ENCODE results near the gene FPR2. TPM values are rescaled to one million over a fixed set of nuclear protein-coding genes. Genes with fewer than 3 reads are reported as not detected.

FPR2 gene
- total and polyA plus RNA-seq, 4 donors, result 0.18 to 3.9 (median 2.6) TPM

DNA sequence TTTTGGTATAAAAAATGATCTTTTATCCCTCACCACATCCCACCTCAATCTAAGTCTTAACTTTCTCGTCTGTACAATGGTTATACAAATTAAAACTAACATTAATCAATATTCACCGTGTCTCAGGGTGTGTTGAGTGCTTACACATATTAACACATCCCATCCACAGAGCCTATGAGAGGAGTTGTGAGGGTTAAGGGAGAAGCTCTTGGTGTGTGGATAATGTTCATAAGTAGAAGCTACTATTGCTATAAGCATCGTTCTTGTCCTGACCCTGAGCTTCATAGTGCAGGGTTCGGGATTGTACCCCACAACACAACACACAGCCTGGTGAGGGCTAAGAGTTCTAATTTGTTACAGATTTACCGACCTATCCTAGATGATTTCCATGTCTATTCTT, 36.5 kb downstream of the FPR2 start:
- H3K27me3 ChIP-seq (ENCODE audit: control insufficient read depth in 1 of 2, insufficient read depth in 2 of 2, low read length in 1 of 2), result no peaks in the 10 kb centered on the region
- intact Hi-C loops (cut with DNase I), result no loop called here
- H3K36me3 ChIP-seq (ENCODE audit: control insufficient read depth in 1 of 2, insufficient read depth in 2 of 2, low read length in 1 of 2), result no peaks in the 10 kb centered on the region
- no peak overlapping the region for H3K27ac ChIP-seq (ENCODE audit: low read depth in 1 of 2, low read length in 2 of 2)
- H3K9me3 ChIP-seq (ENCODE audit: control insufficient read depth, low read length), result peaks cover 2% of the 10 kb centered on the region
- H3K4me3 ChIP-seq (ENCODE audit: low read length in 2 of 2), result no peak overlapping the region
- DNase-seq (no peak), ATAC-seq (ENCODE audit: low FRiP score) (no peak)
- no peaks in the 10 kb centered on the region for H3K4me1 ChIP-seq (ENCODE audit: control insufficient read depth in 1 of 2, insufficient read depth in 2 of 2, low read length in 2 of 2)
- WGBS, 2 donors, result 75 to 80% methylated on average over 5 of the region's 5 CpGs

DNA sequence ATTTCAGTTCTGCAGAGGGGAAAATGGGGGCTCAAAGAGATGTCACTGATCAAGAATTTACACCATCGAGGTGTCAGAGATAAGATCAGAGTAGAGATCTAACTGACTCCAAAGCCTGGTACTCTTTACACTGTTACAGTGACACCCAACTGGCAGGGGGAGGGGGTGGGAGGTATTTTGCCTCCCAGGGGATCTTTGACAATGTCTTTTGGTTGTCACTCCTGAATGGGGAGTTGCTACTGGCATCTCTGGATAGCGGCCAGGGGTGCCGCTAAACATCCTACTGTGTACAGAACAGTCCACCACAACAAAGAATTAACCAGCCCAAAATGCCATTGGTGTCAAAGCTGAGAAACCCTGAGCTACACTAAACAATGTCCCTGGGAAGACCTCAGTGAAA, 37.1 kb downstream of the FPR2 start:
- intact Hi-C loops (cut with DNase I), result no loop called here
- Histone ChIP-seq H3K27me3 (ENCODE audit: control insufficient read depth in 1 of 2, insufficient read depth in 2 of 2, low read length in 1 of 2) (no peaks in the 10 kb centered on the region), H3K4me1 (ENCODE audit: control insufficient read depth in 1 of 2, insufficient read depth in 2 of 2, low read length in 2 of 2) (no peaks in the 10 kb centered on the region), H3K27ac (ENCODE audit: low read depth in 1 of 2, low read length in 2 of 2) (no peak overlapping the region), H3K36me3 (ENCODE audit: control insufficient read depth in 1 of 2, insufficient read depth in 2 of 2, low read length in 1 of 2) (no peaks in the 10 kb centered on the region), H3K9me3 (ENCODE audit: control insufficient read depth, low read length) (no peaks in the 10 kb centered on the region), H3K4me3 (ENCODE audit: low read length in 2 of 2) (no peak overlapping the region)
- DNase-seq (no peak), ATAC-seq (ENCODE audit: low FRiP score) (no peak)
- 73 to 77% methylated on average over 3 of the region's 3 CpGs for WGBS, 2 donors

DNA sequence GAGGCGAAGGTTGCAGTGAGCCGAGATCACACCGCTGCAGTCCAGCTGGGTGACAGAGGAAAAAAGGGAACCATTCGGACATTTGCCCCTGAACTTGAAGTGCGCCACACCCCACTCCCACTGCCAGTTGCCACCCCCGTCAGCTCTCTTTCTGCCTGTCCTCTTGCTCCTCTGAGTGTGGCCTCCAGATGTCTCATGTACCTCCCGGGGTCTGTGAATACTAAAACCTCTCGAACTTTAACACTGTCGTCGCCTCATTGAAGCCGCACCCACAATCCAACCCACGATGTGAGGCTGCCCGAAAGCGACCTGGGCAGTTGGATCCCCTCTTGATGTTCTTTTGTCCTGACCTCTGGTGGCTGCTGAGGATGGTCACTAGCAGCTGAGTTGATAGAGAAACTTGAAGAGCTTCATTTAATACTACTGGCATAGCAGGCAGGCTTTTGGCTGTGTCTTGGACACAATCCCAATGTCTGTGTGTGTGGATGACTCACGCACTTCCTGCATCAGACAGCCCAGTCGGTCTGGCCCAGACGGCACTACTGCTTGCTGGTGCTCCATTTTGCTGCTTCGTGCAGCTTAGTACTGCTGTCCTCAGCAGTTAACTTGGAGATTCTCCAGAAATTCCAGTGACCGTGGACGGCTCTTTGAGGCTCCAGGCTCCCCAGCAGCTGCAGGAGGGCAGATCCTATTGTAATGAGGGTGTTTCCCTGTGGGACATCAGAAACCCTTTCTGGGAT, 38.2 kb downstream of the FPR2 start:
- no peak overlapping the region for H3K4me3 ChIP-seq (ENCODE audit: low read length in 2 of 2)
- H3K27me3 ChIP-seq (ENCODE audit: control insufficient read depth in 1 of 2, insufficient read depth in 2 of 2, low read length in 1 of 2), result no peaks in the 10 kb centered on the region
- H3K27ac ChIP-seq (ENCODE audit: low read depth in 1 of 2, low read length in 2 of 2), result peak overlapping the region in 1 of 2 donors; percentile 26
- peak; percentile 92 for ATAC-seq (ENCODE audit: low FRiP score)
- no peaks in the 10 kb centered on the region for H3K9me3 ChIP-seq (ENCODE audit: control insufficient read depth, low read length)
- no peaks in the 10 kb centered on the region for H3K4me1 ChIP-seq (ENCODE audit: control insufficient read depth in 1 of 2, insufficient read depth in 2 of 2, low read length in 2 of 2)
- intact Hi-C loops (cut with DNase I), result no loop called here
- peak; percentile 88 to 94 for DNase-seq
- no peaks in the 10 kb centered on the region for H3K36me3 ChIP-seq (ENCODE audit: control insufficient read depth in 1 of 2, insufficient read depth in 2 of 2, low read length in 1 of 2)
- WGBS, 2 donors, result 45 to 56% methylated on average over 20 of the region's 20 CpGs

DNA sequence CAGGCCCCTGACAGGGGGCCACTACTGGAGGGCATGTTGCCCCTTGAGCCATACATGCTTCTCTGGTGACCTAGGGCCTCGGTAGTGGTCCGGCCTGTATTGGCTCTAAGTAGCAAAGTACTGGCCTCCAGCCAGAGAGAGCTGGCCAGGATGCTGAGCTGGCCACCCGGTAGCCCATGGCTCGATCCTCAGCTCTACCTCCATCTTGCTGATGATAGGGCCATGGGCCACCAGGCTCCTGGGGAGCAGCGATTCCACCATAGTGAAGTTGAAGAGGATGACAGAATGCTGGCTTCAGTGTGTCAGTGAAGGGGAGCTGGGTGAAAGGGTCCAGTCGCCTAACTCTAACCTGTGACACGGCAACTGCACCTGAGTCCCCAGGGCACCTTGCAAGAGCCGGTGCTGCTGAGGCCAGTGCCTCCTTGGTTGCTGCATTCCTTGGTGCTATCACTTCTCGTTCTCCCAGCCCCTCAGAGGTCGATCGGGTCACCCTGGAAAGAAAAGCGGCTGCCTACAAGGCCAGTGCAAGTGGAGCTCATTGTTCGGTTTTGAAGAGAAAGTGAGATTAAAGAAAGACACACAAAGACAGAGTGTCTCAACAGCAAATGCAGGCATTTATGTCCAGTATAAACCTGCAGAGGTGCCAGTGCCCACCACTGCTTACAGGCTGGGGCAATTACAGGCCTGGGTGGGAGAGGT, 38.9 kb downstream of the FPR2 start:
- intact Hi-C loops (cut with DNase I), result no loop called here

DNA sequence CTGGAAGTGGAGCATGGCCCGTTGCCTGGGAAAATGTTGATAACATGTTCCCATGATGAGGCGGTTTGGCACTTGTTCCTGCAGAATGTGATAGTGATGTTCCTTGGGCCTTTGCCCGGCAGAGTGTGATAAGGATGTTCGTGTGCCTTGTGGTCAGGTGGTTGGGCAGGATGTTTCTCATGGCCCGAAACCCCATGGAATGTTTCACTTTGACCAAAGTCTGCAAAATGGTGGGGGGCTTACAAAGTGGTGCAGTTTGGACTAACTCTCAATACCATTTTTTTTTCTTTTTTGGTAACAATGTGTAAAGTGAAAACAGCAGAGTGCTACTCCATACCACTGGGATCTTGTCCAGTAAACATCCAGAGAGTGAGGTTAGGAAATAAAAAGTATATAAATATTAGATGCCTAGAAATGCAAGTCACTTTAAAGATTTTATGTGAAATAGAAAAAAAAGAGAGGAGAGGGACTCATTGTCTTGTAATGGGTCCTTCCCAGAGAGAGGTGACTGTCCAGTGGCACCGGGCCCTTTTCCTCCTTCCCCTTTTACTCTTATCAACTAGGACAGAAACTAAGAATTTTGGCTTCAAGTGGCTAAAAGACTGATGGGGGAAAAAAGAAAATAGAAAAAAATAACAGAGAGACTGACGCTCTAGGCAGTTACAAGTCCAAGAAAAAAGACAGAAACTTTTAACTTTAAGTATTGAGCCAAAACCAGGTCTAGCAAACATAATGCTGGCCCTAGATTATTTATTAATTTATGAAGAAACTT, 39.7 kb downstream of the FPR2 start:
- Histone ChIP-seq H3K4me1 (ENCODE audit: control insufficient read depth in 1 of 2, insufficient read depth in 2 of 2, low read length in 2 of 2) (no peaks in the 10 kb centered on the region), H3K4me3 (ENCODE audit: low read length in 2 of 2) (no peak overlapping the region), H3K9me3 (ENCODE audit: control insufficient read depth, low read length) (no peaks in the 10 kb centered on the region), H3K36me3 (ENCODE audit: control insufficient read depth in 1 of 2, insufficient read depth in 2 of 2, low read length in 1 of 2) (no peaks in the 10 kb centered on the region), H3K27ac (ENCODE audit: low read depth in 1 of 2, low read length in 2 of 2) (no peak overlapping the region), H3K27me3 (ENCODE audit: control insufficient read depth in 1 of 2, insufficient read depth in 2 of 2, low read length in 1 of 2) (no peaks in the 10 kb centered on the region)
- DNase-seq, result peak in 1 of 2 donors; percentile 71
- no peak for ATAC-seq (ENCODE audit: low FRiP score)
- intact Hi-C loops (cut with DNase I), result no loop called here
- 16 to 34% methylated on average over 7 of the region's 7 CpGs for WGBS, 2 donors

More for the DNA sequence above, 38.9 kb downstream of the FPR2 start:
- Histone ChIP-seq H3K4me3 (ENCODE audit: low read length in 2 of 2) (no peak overlapping the region), H3K4me1 (ENCODE audit: control insufficient read depth in 1 of 2, insufficient read depth in 2 of 2, low read length in 2 of 2) (no peaks in the 10 kb centered on the region), H3K27me3 (ENCODE audit: control insufficient read depth in 1 of 2, insufficient read depth in 2 of 2, low read length in 1 of 2) (no peaks in the 10 kb centered on the region), H3K36me3 (ENCODE audit: control insufficient read depth in 1 of 2, insufficient read depth in 2 of 2, low read length in 1 of 2) (no peaks in the 10 kb centered on the region), H3K27ac (ENCODE audit: low read depth in 1 of 2, low read length in 2 of 2) (no peak overlapping the region), H3K9me3 (ENCODE audit: control insufficient read depth, low read length) (no peaks in the 10 kb centered on the region)
- WGBS, 2 donors, result 49 to 73% methylated on average over 13 of the region's 13 CpGs
- DNase-seq, result peak in 1 of 2 donors; percentile 64
- ATAC-seq (ENCODE audit: low FRiP score), result peak; percentile 62

DNA sequence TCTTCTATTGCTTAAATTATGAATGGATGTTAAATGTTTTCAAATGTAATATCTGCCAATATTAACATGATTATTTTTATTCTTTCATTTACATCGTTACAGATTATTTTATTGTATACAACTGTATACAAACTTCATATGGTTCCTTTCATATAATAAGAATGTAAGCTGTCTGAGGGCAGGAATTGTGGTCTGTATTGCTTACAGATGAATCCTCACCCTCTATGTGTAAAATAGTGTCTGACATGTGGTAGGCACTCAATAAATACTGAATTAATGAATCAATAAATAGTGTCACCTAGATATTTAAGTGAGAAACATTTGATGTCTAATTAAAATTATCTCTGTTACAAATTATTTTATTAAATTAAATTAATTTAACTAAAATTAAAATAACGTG, 41.8 kb downstream of the FPR2 start:
- H3K36me3 ChIP-seq (ENCODE audit: control insufficient read depth in 1 of 2, insufficient read depth in 2 of 2, low read length in 1 of 2), result no peaks in the 10 kb centered on the region
- WGBS, 2 donors, result 70 to 84% methylated on average over 2 of the region's 2 CpGs
- H3K4me3 ChIP-seq (ENCODE audit: low read length in 2 of 2), result no peak overlapping the region
- H3K4me1 ChIP-seq (ENCODE audit: control insufficient read depth in 1 of 2, insufficient read depth in 2 of 2, low read length in 2 of 2), result no peaks in the 10 kb centered on the region
- no peak overlapping the region for H3K27ac ChIP-seq (ENCODE audit: low read depth in 1 of 2, low read length in 2 of 2)
- H3K27me3 ChIP-seq (ENCODE audit: control insufficient read depth in 1 of 2, insufficient read depth in 2 of 2, low read length in 1 of 2), result no peaks in the 10 kb centered on the region
- ATAC-seq (ENCODE audit: low FRiP score) (no peak), DNase-seq (no peak)
- no peaks in the 10 kb centered on the region for H3K9me3 ChIP-seq (ENCODE audit: control insufficient read depth, low read length)
- intact Hi-C loops (cut with DNase I), result no loop called here

DNA sequence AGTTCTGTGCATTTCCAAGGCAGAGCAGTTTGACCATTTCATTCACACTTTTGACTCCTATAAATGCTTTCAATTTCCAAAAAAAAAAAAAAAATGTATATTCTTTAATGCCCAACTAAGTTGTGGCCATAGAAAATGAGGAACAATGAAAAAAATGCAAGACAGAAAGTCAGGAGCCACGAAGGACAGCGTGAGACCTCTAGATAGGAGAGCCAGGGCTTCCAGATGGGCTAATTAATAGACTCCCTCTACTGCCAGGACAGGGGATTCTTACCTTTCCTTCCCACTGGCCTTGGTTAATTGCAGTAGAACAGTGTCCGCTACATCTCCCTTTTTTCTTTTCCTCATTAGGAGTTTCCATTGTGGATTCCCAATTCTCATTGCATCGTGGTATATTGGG, 42.5 kb downstream of the FPR2 start:
- WGBS, 2 donors, result 78 to 84% methylated on average over 4 of the region's 4 CpGs
- no peaks in the 10 kb centered on the region for H3K27me3 ChIP-seq (ENCODE audit: control insufficient read depth in 1 of 2, insufficient read depth in 2 of 2, low read length in 1 of 2)
- no peak overlapping the region for H3K27ac ChIP-seq (ENCODE audit: low read depth in 1 of 2, low read length in 2 of 2)
- ATAC-seq (ENCODE audit: low FRiP score) (no peak), DNase-seq (no peak)
- H3K36me3 ChIP-seq (ENCODE audit: control insufficient read depth in 1 of 2, insufficient read depth in 2 of 2, low read length in 1 of 2), result no peaks in the 10 kb centered on the region
- H3K4me3 ChIP-seq (ENCODE audit: low read length in 2 of 2), result no peak overlapping the region
- intact Hi-C loops (cut with DNase I), result no loop called here
- H3K9me3 ChIP-seq (ENCODE audit: control insufficient read depth, low read length), result no peaks in the 10 kb centered on the region
- H3K4me1 ChIP-seq (ENCODE audit: control insufficient read depth in 1 of 2, insufficient read depth in 2 of 2, low read length in 2 of 2), result no peaks in the 10 kb centered on the region

DNA sequence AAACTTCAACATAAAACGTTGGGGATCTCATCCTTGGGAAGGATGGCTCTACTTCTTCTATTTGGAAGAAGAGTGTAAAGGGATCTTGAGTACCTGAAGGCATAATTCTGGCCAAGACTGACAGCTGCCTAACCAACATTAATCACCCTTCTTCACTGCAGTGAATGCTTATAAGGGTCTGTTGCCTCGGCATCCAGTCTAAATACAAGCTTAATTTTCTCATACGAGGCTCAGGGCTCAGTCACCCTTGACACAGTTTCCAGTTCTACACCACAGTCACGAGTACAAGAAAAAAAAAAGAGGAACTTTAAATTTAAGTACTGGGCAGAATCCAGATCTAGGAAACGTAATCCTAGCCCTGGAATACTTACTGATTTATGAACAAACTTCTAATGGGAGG, 43.0 kb downstream of the FPR2 start:
- intact Hi-C loops (cut with DNase I), result no loop called here
- no peak for ATAC-seq (ENCODE audit: low FRiP score)
- no peaks in the 10 kb centered on the region for H3K4me1 ChIP-seq (ENCODE audit: control insufficient read depth in 1 of 2, insufficient read depth in 2 of 2, low read length in 2 of 2)
- no peaks in the 10 kb centered on the region for H3K9me3 ChIP-seq (ENCODE audit: control insufficient read depth, low read length)
- H3K36me3 ChIP-seq (ENCODE audit: control insufficient read depth in 1 of 2, insufficient read depth in 2 of 2, low read length in 1 of 2), result no peaks in the 10 kb centered on the region
- no peak overlapping the region for H3K27ac ChIP-seq (ENCODE audit: low read depth in 1 of 2, low read length in 2 of 2)
- 54 to 57% methylated on average over 5 of the region's 5 CpGs for WGBS, 2 donors
- H3K27me3 ChIP-seq (ENCODE audit: control insufficient read depth in 1 of 2, insufficient read depth in 2 of 2, low read length in 1 of 2), result no peaks in the 10 kb centered on the region
- H3K4me3 ChIP-seq (ENCODE audit: low read length in 2 of 2), result no peak overlapping the region
- DNase-seq, result no peak

Measured in aorta (tissue), 5 donors.